ENCODE measurements around the gene HSD11B2.

GRCh38 chr16:67470359-67470758, 39.4 kb downstream of the HSD11B2 start:
- TF ChIP-seq, protein P1, sequence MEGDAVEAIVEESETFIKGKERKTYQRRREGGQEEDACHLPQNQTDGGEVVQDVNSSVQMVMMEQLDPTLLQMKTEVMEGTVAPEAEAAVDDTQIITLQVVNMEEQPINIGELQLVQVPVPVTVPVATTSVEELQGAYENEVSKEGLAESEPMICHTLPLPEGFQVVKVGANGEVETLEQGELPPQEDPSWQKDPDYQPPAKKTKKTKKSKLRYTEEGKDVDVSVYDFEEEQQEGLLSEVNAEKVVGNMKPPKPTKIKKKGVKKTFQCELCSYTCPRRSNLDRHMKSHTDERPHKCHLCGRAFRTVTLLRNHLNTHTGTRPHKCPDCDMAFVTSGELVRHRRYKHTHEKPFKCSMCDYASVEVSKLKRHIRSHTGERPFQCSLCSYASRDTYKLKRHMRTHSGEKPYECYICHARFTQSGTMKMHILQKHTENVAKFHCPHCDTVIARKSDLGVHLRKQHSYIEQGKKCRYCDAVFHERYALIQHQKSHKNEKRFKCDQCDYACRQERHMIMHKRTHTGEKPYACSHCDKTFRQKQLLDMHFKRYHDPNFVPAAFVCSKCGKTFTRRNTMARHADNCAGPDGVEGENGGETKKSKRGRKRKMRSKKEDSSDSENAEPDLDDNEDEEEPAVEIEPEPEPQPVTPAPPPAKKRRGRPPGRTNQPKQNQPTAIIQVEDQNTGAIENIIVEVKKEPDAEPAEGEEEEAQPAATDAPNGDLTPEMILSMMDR (IDR thresholded peaks at IDR 0.05; ENCODE audit: extremely low read depth in 1 of 2, insufficient read depth in 1 of 2, low read depth in 1 of 2, low read length in 2 of 2): no peak
- no peak for TF ChIP-seq POLR2A (IDR thresholded peaks at IDR 0.05; ENCODE audit: low read depth, low read length)
- TF ChIP-seq, protein P2, sequence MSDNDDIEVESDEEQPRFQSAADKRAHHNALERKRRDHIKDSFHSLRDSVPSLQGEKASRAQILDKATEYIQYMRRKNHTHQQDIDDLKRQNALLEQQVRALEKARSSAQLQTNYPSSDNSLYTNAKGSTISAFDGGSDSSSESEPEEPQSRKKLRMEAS (IDR thresholded peaks at IDR 0.05; ENCODE audit: insufficient read depth, insufficient read length): no peak
- TF ChIP-seq JUN (IDR thresholded peaks at IDR 0.05; ENCODE audit: borderline replicate concordance, insufficient read depth, insufficient read length, low read depth): no peak
- no peak for TF ChIP-seq POLR2AphosphoS5 (IDR thresholded peaks at IDR 0.05; ENCODE audit: insufficient read depth, low read depth, low read length)
- TF ChIP-seq FOS (IDR thresholded peaks at IDR 0.05; ENCODE audit: borderline replicate concordance, insufficient read depth, low read length): no peak
- no peak for TF ChIP-seq MYC (IDR thresholded peaks at IDR 0.05; ENCODE audit: low read depth, low read length)
- TF ChIP-seq EZH2 (IDR thresholded peaks at IDR 0.05; ENCODE audit: borderline replicate concordance, low read depth, low read length, severe bottlenecking): no peak
- no peak for TF ChIP-seq GATA2 (IDR thresholded peaks at IDR 0.05; ENCODE audit: insufficient read depth, insufficient read length, low read depth, low read length)
